ENCODE data around the gene VWC2. TPM values are rescaled to one million over a fixed set of nuclear protein-coding genes. Genes with fewer than 3 reads are reported as not detected.

The VWC2 gene
- polyA plus RNA-seq, 1 of the 3 experiments (the other 2 are of a cell fraction), result not detected

- TF ChIP-seq TAF1 (IDR thresholded peaks at IDR 0.05; ENCODE audit: borderline replicate concordance, low read depth, low read length), result no peak
- TF ChIP-seq TEAD4 (IDR thresholded peaks at IDR 0.05; ENCODE audit: borderline replicate concordance, insufficient read depth), result no peak
- TF ChIP-seq RCOR1 (IDR thresholded peaks at IDR 0.05; ENCODE audit: low read length), result no peak
- no peak for TF ChIP-seq SMC3 (IDR thresholded peaks at IDR 0.05; ENCODE audit: low read depth, low read length)
- no peak for TF ChIP-seq REST (IDR thresholded peaks at IDR 0.05; ENCODE audit: low read depth, low read length)
- TF ChIP-seq, protein P1, sequence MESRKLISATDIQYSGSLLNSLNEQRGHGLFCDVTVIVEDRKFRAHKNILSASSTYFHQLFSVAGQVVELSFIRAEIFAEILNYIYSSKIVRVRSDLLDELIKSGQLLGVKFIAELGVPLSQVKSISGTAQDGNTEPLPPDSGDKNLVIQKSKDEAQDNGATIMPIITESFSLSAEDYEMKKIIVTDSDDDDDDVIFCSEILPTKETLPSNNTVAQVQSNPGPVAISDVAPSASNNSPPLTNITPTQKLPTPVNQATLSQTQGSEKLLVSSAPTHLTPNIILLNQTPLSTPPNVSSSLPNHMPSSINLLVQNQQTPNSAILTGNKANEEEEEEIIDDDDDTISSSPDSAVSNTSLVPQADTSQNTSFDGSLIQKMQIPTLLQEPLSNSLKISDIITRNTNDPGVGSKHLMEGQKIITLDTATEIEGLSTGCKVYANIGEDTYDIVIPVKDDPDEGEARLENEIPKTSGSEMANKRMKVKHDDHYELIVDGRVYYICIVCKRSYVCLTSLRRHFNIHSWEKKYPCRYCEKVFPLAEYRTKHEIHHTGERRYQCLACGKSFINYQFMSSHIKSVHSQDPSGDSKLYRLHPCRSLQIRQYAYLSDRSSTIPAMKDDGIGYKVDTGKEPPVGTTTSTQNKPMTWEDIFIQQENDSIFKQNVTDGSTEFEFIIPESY (IDR thresholded peaks at IDR 0.05; ENCODE audit: borderline replicate concordance, low read depth), result no peak
- TF ChIP-seq RXRA (IDR thresholded peaks at IDR 0.05; ENCODE audit: borderline replicate concordance, low read depth), result no peak
Measured at GRCh38 chr7:49800031-49800430, 26.6 kb downstream of the VWC2 start (continued).

GRCh38 chr7:49802600-49802999 lies 29.2 kb downstream of the VWC2 start:
- Histone ChIP-seq H3K27ac (ENCODE audit: low read depth in 2 of 2, low read length in 1 of 2) (no peak overlapping the region), H2AFZ (ENCODE audit: low read depth) (no peak overlapping the region), H3K9me3 (no peaks in the 10 kb centered on the region), H3K4me3 (ENCODE audit: low read depth in 2 of 2, low read length in 1 of 2) (no peak overlapping the region), H3K9me2 (no peaks in the 10 kb centered on the region), H3K9ac (no peak overlapping the region), H3K79me2 (ENCODE audit: insufficient read depth) (no peaks in the 10 kb centered on the region), H3K4me1 (ENCODE audit: control insufficient read depth in 1 of 2, insufficient read depth in 2 of 2, low read depth in 1 of 2, low read length in 1 of 2) (no peaks in the 10 kb centered on the region), H3F3A (replicated peaks; ENCODE audit: insufficient read depth) (no peaks in the 10 kb centered on the region), H3K36me3 (replicated peaks in 1 of 2; ENCODE audit: control insufficient read depth in 1 of 2, insufficient read depth in 2 of 2, low read length in 1 of 2) (no peaks in the 10 kb centered on the region), H3K4me2 (no peak overlapping the region), H3K27me3 (ENCODE audit: insufficient read depth) (peaks cover 5% of the 10 kb centered on the region; the same call in 1 of the 2 replicates), H4K20me1 (ENCODE audit: insufficient read depth) (no peaks in the 10 kb centered on the region)
- ChIA-PET CTCF (no interaction called here), POLR2A (no interaction called here)
- 17% methylated on average over 14 of the region's 15 CpGs for WGBS (ENCODE audit: low lambda C conversion rate)
- DNase-seq, result no peak
- TF ChIP-seq ELF1 (IDR thresholded peaks at IDR 0.05) (no peak), RAD21 (IDR thresholded peaks at IDR 0.05; ENCODE audit: low read length) (no peak), MXI1 (IDR thresholded peaks at IDR 0.05; ENCODE audit: low read depth, low read length) (no peak), RXRA (IDR thresholded peaks at IDR 0.05; ENCODE audit: borderline replicate concordance, low read depth) (no peak), TCF12 (IDR thresholded peaks at IDR 0.05) (no peak), EZH2phosphoT487 (IDR thresholded peaks at IDR 0.05; ENCODE audit: borderline replicate concordance, low read depth) (no peak), RCOR1 (IDR thresholded peaks at IDR 0.05; ENCODE audit: low read length) (no peak), EP300 (IDR thresholded peaks at IDR 0.05; ENCODE audit: borderline replicate concordance in 1 of 2, low read depth in 1 of 2, low read length in 1 of 2) (no peak), MEF2A (IDR thresholded peaks at IDR 0.05; ENCODE audit: borderline replicate concordance, low read depth) (no peak), CTCF (IDR thresholded peaks at IDR 0.05) (no peak)
- TF ChIP-seq, protein P2, sequence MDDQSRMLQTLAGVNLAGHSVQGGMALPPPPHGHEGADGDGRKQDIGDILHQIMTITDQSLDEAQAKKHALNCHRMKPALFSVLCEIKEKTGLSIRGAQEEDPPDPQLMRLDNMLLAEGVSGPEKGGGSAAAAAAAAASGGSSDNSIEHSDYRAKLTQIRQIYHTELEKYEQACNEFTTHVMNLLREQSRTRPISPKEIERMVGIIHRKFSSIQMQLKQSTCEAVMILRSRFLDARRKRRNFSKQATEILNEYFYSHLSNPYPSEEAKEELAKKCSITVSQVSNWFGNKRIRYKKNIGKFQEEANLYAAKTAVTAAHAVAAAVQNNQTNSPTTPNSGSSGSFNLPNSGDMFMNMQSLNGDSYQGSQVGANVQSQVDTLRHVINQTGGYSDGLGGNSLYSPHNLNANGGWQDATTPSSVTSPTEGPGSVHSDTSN (IDR thresholded peaks at IDR 0.05), result no peak
- TF ChIP-seq, protein P1 (IDR thresholded peaks at IDR 0.05; ENCODE audit: borderline replicate concordance, low read depth), result no peak
- TF ChIP-seq, protein P3, sequence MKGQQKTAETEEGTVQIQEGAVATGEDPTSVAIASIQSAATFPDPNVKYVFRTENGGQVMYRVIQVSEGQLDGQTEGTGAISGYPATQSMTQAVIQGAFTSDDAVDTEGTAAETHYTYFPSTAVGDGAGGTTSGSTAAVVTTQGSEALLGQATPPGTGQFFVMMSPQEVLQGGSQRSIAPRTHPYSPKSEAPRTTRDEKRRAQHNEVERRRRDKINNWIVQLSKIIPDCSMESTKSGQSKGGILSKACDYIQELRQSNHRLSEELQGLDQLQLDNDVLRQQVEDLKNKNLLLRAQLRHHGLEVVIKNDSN (IDR thresholded peaks at IDR 0.05; ENCODE audit: borderline replicate concordance, low read depth), result no peak
- TF ChIP-seq, protein P4, sequence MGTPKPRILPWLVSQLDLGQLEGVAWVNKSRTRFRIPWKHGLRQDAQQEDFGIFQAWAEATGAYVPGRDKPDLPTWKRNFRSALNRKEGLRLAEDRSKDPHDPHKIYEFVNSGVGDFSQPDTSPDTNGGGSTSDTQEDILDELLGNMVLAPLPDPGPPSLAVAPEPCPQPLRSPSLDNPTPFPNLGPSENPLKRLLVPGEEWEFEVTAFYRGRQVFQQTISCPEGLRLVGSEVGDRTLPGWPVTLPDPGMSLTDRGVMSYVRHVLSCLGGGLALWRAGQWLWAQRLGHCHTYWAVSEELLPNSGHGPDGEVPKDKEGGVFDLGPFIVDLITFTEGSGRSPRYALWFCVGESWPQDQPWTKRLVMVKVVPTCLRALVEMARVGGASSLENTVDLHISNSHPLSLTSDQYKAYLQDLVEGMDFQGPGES (IDR thresholded peaks at IDR 0.05; ENCODE audit: low read depth, low read length), result no peak
